ENCODE results near the gene ZNF554. TPM values are rescaled to one million over a fixed set of nuclear protein-coding genes. Genes with fewer than 3 reads are reported as not detected.

Gene ZNF554
- total RNA-seq, 4 donors from 2014 or later = 2.1 to 5.3 (median 2.6) TPM

DNA sequence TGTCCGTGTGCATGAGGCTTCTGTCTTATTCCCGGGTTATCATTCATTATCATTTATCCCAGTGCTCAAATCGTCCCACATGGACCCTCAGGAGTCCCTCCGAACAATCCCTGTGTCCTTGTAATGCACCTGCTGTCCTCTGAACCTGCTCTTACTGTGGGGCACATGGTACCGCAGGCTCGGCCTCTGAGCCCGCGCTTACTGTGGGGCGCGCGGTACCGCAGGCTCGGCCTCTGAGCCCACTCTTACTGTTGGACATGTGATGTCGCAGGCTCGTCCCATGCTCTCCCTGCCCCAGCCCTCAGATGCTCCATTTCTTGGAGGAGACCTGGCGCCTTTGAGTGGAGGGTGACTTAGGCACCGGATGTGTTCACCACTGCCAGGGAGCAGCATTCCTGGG, 16.8 kb upstream of the ZNF554 start:
- no peaks in the 10 kb centered on the region for H3K9me3 ChIP-seq
- H3K36me3 ChIP-seq = peaks cover 0 to 33% of the 10 kb centered on the region in 2 donors
- no peak for DNase-seq
- no peak overlapping the region for H3K4me3 ChIP-seq
- in situ Hi-C loops (cut with MboI; ENCODE audit: low sequenced_read_pairs in 4 of 4) = no loop called here
- H3K4me1 ChIP-seq = no peaks in the 10 kb centered on the region
- no peak overlapping the region for H3K27ac ChIP-seq
- intact Hi-C loops (cut with DNase I; ENCODE audit: low total_unique reads) = no loop called here
- TF ChIP-seq, protein P1, sequence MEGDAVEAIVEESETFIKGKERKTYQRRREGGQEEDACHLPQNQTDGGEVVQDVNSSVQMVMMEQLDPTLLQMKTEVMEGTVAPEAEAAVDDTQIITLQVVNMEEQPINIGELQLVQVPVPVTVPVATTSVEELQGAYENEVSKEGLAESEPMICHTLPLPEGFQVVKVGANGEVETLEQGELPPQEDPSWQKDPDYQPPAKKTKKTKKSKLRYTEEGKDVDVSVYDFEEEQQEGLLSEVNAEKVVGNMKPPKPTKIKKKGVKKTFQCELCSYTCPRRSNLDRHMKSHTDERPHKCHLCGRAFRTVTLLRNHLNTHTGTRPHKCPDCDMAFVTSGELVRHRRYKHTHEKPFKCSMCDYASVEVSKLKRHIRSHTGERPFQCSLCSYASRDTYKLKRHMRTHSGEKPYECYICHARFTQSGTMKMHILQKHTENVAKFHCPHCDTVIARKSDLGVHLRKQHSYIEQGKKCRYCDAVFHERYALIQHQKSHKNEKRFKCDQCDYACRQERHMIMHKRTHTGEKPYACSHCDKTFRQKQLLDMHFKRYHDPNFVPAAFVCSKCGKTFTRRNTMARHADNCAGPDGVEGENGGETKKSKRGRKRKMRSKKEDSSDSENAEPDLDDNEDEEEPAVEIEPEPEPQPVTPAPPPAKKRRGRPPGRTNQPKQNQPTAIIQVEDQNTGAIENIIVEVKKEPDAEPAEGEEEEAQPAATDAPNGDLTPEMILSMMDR (IDR thresholded peaks at IDR 0.05 in 4 of 5, conservative IDR thresholded peaks at IDR 0.05 in 1 of 5) = no peak
- TF ChIP-seq POLR2A (IDR thresholded peaks at IDR 0.05) = no peak
- H3K27me3 ChIP-seq = no peaks in the 10 kb centered on the region
- no peak for ATAC-seq

DNA sequence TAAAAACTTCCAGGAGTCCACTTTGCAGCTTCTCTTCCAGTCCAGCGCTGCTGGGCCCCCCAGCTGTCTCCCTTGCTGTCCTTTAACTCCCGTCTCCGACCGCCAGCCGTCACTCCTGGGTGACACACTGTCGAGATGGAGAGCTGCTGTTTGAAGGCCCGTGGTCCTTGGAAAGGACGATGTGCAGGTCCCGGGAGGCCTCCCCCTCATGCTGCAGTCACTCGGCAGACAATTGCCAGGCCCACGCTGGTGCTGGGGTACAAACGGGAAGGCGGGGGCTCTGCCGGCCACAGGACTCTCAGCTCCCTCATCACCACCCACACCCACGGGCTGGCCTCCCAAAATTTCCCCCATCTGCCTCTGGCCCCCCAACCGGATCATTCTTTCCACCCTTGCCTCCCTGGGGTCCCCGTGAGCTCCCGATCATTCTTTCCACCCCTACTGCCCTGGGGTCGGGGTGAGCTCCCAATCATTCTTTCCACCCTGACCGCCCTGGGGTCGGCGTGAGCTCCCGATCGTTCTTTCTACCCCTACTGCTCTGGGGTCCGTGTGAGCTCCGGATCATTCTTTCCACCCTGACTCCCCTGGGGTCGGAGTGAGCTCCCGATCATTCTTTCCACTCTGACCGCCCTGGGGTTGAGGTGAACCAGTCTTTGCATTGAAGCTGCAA, 16.0 kb upstream of the ZNF554 start:
- TF ChIP-seq POLR2A (IDR thresholded peaks at IDR 0.05) = no peak
- TF ChIP-seq, protein P1 (IDR thresholded peaks at IDR 0.05 in 4 of 5, conservative IDR thresholded peaks at IDR 0.05 in 1 of 5) = no peak
- H3K4me1 ChIP-seq = no peaks in the 10 kb centered on the region
- peaks cover 0 to 37% of the 10 kb centered on the region in 2 donors for H3K36me3 ChIP-seq
- ATAC-seq (no peak), DNase-seq (no peak)
- in situ Hi-C loops (cut with MboI; ENCODE audit: low sequenced_read_pairs in 4 of 4) = no loop called here
- no peak overlapping the region for H3K27ac ChIP-seq
- no peaks in the 10 kb centered on the region for H3K27me3 ChIP-seq
- no peak overlapping the region for H3K4me3 ChIP-seq
- intact Hi-C loops (cut with DNase I; ENCODE audit: low total_unique reads) = no loop called here
- no peaks in the 10 kb centered on the region for H3K9me3 ChIP-seq

GRCh38 chr19:2804156-2805004, 15.3 kb upstream of the ZNF554 start:
- Histone ChIP-seq H3K36me3 (peaks cover 0 to 45% of the 10 kb centered on the region in 2 donors), H3K9me3 (no peaks in the 10 kb centered on the region), H3K4me1 (no peaks in the 10 kb centered on the region), H3K27ac (no peak overlapping the region), H3K4me3 (no peak overlapping the region), H3K27me3 (no peaks in the 10 kb centered on the region)
- DNase-seq = no peak
- intact Hi-C loops (cut with DNase I; ENCODE audit: low total_unique reads) (no loop called here), in situ Hi-C loops (cut with MboI; ENCODE audit: low sequenced_read_pairs in 4 of 4) (no loop called here)
- TF ChIP-seq POLR2A (IDR thresholded peaks at IDR 0.05) = no peak
- TF ChIP-seq, protein P1 (IDR thresholded peaks at IDR 0.05 in 4 of 5, conservative IDR thresholded peaks at IDR 0.05 in 1 of 5) = no peak
- no peak for ATAC-seq

- peaks cover 0 to 48% of the 10 kb centered on the region in 2 donors for H3K36me3 ChIP-seq
- H3K27me3 ChIP-seq = no peaks in the 10 kb centered on the region
- ATAC-seq (no peak), DNase-seq (no peak)
- TF ChIP-seq POLR2A (IDR thresholded peaks at IDR 0.05) = no peak
- TF ChIP-seq, protein P1 (IDR thresholded peaks at IDR 0.05 in 4 of 5, conservative IDR thresholded peaks at IDR 0.05 in 1 of 5) = no peak
- H3K27ac ChIP-seq = no peak overlapping the region
- H3K4me1 ChIP-seq = no peaks in the 10 kb centered on the region
- no peak overlapping the region for H3K4me3 ChIP-seq
- no peaks in the 10 kb centered on the region for H3K9me3 ChIP-seq
- in situ Hi-C loops (cut with MboI; ENCODE audit: low sequenced_read_pairs in 4 of 4) (no loop called here), intact Hi-C loops (cut with DNase I; ENCODE audit: low total_unique reads) (no loop called here)
These were observed 14.3 kb upstream of the ZNF554 start for GRCh38 chr19:2805261-2805900.
